ENCODE results near the gene F8.

Gene F8

DNA sequence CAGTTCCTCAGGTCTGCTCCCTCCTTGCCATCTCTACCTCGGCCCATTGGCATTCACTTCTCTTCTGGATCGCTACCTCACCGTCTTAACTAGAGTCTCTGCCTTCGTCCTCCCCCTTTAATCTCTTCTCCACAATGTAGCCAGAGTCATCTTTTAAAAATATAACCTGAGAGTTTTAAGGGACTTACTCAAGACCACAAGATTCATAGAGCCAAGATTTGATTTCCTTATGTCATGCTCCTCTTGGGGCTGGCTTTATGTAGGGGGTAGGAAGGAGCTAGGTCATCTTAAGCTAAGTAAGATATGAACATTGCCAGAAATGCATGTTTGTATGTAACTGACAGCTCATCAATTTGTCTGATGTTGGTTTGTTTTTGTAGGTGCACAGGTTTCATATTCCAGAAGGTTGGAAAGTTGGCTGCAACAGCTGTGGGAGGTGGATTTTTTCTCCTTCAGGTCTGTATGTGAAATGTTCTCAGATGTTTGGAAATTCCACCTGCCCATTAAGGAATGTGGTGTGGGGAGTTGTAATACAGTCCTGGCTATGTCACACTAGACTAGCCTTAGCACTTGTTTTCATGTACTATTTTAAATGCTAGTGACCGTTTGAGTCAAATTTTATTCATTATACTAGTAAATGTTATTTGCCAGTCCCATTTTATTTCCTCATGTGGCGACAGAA, 23.7 kb upstream of the F8 start:
- no peak for TF ChIP-seq USF1 (IDR thresholded peaks at IDR 0.05)
- no peak for TF ChIP-seq EGR1 (IDR thresholded peaks at IDR 0.05)
- no peak for TF ChIP-seq TAF1 (IDR thresholded peaks at IDR 0.05; ENCODE audit: low read depth)
- no peak for TF ChIP-seq MAX (IDR thresholded peaks at IDR 0.05)
- no peak for TF ChIP-seq YY1 (IDR thresholded peaks at IDR 0.05; ENCODE audit: low read depth)

DNA sequence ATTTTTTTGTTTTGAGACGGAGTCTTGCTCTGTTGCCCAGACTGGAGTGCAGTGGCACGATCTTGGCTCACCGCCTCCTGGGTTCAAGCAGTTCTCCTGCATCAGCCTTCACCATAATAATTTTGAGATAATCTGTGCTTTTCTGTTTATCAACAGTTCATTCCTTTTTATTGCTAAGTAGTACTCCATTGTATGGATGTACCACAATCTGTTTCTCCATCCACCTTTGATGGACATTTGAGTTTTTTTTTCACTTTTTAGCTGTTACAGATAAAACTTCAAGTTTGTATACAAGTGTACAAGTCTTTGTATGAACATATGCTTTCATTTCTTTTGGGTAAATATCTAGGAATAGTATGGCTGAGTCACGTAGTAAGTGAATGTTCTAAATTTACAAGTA, 13.2 kb upstream of the F8 start:
- TF ChIP-seq TCF12 (IDR thresholded peaks at IDR 0.05; ENCODE audit: low read depth) (no peak), EP300 (IDR thresholded peaks at IDR 0.05; ENCODE audit: borderline replicate concordance) (no peak), RAD21 (IDR thresholded peaks at IDR 0.05; ENCODE audit: low read depth) (no peak), ZBTB7A (IDR thresholded peaks at IDR 0.05; ENCODE audit: low read depth) (no peak), TEAD4 (IDR thresholded peaks at IDR 0.05) (no peak), USF1 (IDR thresholded peaks at IDR 0.05) (no peak), NFIC (IDR thresholded peaks at IDR 0.05) (no peak), CREB1 (IDR thresholded peaks at IDR 0.05; ENCODE audit: low read depth) (no peak), YY1 (IDR thresholded peaks at IDR 0.05; ENCODE audit: low read depth) (no peak), FOXM1 (IDR thresholded peaks at IDR 0.05; ENCODE audit: borderline replicate concordance, low read depth) (no peak), EGR1 (IDR thresholded peaks at IDR 0.05) (no peak)
- TF ChIP-seq, protein P1, sequence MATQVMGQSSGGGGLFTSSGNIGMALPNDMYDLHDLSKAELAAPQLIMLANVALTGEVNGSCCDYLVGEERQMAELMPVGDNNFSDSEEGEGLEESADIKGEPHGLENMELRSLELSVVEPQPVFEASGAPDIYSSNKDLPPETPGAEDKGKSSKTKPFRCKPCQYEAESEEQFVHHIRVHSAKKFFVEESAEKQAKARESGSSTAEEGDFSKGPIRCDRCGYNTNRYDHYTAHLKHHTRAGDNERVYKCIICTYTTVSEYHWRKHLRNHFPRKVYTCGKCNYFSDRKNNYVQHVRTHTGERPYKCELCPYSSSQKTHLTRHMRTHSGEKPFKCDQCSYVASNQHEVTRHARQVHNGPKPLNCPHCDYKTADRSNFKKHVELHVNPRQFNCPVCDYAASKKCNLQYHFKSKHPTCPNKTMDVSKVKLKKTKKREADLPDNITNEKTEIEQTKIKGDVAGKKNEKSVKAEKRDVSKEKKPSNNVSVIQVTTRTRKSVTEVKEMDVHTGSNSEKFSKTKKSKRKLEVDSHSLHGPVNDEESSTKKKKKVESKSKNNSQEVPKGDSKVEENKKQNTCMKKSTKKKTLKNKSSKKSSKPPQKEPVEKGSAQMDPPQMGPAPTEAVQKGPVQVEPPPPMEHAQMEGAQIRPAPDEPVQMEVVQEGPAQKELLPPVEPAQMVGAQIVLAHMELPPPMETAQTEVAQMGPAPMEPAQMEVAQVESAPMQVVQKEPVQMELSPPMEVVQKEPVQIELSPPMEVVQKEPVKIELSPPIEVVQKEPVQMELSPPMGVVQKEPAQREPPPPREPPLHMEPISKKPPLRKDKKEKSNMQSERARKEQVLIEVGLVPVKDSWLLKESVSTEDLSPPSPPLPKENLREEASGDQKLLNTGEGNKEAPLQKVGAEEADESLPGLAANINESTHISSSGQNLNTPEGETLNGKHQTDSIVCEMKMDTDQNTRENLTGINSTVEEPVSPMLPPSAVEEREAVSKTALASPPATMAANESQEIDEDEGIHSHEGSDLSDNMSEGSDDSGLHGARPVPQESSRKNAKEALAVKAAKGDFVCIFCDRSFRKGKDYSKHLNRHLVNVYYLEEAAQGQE (IDR thresholded peaks at IDR 0.05; ENCODE audit: low read depth), result no peak

DNA sequence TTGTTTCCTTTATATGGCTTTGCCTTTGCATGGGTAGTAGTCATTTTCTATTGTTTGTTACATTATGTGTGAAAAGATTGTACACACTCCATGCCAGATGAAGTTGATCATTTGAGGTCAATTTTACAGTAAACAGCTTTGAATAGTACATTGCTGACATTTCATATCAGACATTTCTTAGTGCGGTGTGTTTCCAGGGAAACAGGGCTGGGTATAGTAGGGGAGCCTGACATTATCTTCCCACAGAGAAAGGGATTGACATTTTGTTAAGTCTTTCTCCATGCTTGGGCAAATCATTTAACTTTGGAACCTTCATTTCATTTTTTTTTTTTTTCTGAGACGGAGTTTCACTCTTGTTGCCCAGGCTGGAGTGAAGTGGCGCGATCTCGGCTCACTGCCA, 9.1 kb upstream of the F8 start:
- no peak for TF ChIP-seq TAF1 (IDR thresholded peaks at IDR 0.05; ENCODE audit: low read depth)
- no peak for TF ChIP-seq TEAD4 (IDR thresholded peaks at IDR 0.05)
- no peak for TF ChIP-seq RAD21 (IDR thresholded peaks at IDR 0.05; ENCODE audit: low read depth)
- no peak for TF ChIP-seq ZBTB7A (IDR thresholded peaks at IDR 0.05; ENCODE audit: low read depth)
- TF ChIP-seq, protein P1 (IDR thresholded peaks at IDR 0.05; ENCODE audit: low read depth), result no peak
- TF ChIP-seq EGR1 (IDR thresholded peaks at IDR 0.05), result no peak
- no peak for TF ChIP-seq USF1 (IDR thresholded peaks at IDR 0.05)
- no peak for TF ChIP-seq CREB1 (IDR thresholded peaks at IDR 0.05; ENCODE audit: low read depth)
- no peak for TF ChIP-seq EP300 (IDR thresholded peaks at IDR 0.05; ENCODE audit: borderline replicate concordance)
- TF ChIP-seq FOXM1 (IDR thresholded peaks at IDR 0.05; ENCODE audit: borderline replicate concordance, low read depth), result no peak
- TF ChIP-seq CEBPB (IDR thresholded peaks at IDR 0.05), result no peak
- no peak for TF ChIP-seq NFIC (IDR thresholded peaks at IDR 0.05)
- no peak for TF ChIP-seq MAX (IDR thresholded peaks at IDR 0.05)
- TF ChIP-seq TCF12 (IDR thresholded peaks at IDR 0.05; ENCODE audit: low read depth), result no peak

GRCh38 chrX:155028877-155029291, 6.4 kb upstream of the F8 start:
- TF ChIP-seq FOXM1 (IDR thresholded peaks at IDR 0.05; ENCODE audit: borderline replicate concordance, low read depth) (no peak), TEAD4 (IDR thresholded peaks at IDR 0.05) (no peak), CREB1 (IDR thresholded peaks at IDR 0.05; ENCODE audit: low read depth) (no peak), EGR1 (IDR thresholded peaks at IDR 0.05) (no peak), MAX (IDR thresholded peaks at IDR 0.05) (no peak), RAD21 (IDR thresholded peaks at IDR 0.05; ENCODE audit: low read depth) (no peak), EP300 (IDR thresholded peaks at IDR 0.05; ENCODE audit: borderline replicate concordance) (no peak), CEBPB (IDR thresholded peaks at IDR 0.05) (no peak), TCF12 (IDR thresholded peaks at IDR 0.05; ENCODE audit: low read depth) (no peak), TAF1 (IDR thresholded peaks at IDR 0.05; ENCODE audit: low read depth) (no peak), NFIC (IDR thresholded peaks at IDR 0.05) (no peak), ZBTB7A (IDR thresholded peaks at IDR 0.05; ENCODE audit: low read depth) (no peak)

- TF ChIP-seq TAF1 (IDR thresholded peaks at IDR 0.05; ENCODE audit: low read depth) (no peak), USF1 (IDR thresholded peaks at IDR 0.05) (no peak), FOXM1 (IDR thresholded peaks at IDR 0.05; ENCODE audit: borderline replicate concordance, low read depth) (no peak), NFIC (IDR thresholded peaks at IDR 0.05) (no peak), ZBTB7A (IDR thresholded peaks at IDR 0.05; ENCODE audit: low read depth) (no peak), EGR1 (IDR thresholded peaks at IDR 0.05) (no peak), CEBPB (IDR thresholded peaks at IDR 0.05) (no peak), RAD21 (IDR thresholded peaks at IDR 0.05; ENCODE audit: low read depth) (no peak), TCF12 (IDR thresholded peaks at IDR 0.05; ENCODE audit: low read depth) (no peak), MAX (IDR thresholded peaks at IDR 0.05) (no peak), TEAD4 (IDR thresholded peaks at IDR 0.05) (no peak), YY1 (IDR thresholded peaks at IDR 0.05; ENCODE audit: low read depth) (no peak), EP300 (IDR thresholded peaks at IDR 0.05; ENCODE audit: borderline replicate concordance) (no peak), CREB1 (IDR thresholded peaks at IDR 0.05; ENCODE audit: low read depth) (no peak)
- TF ChIP-seq, protein P1 (IDR thresholded peaks at IDR 0.05; ENCODE audit: low read depth), result no peak
Observed at GRCh38 chrX:155028129-155028528, 5.6 kb upstream of the F8 start.
